Transverse colon (tissue), 4 donors: ENCODE data around the gene DHRS9.

Experiments
- POLR2A ChIP-seq: fragments of 450-650 bp; IDR thresholded peaks from one replicate; pipeline ENCODE4 v1.6.1; 2016; ENCODE audit warnings: antibody characterized with exemption, mild to moderate bottlenecking, moderate library complexity
- POLR2AphosphoS5 ChIP-seq, 3 donors: sonication (generic); formaldehyde crosslinking; IDR thresholded peaks; one replicate each; pipeline ENCODE4 v1.6.1; 2016; ENCODE audit warnings: antibody characterized with exemption in 3 of 3
- TF ChIP-seq, protein P1 (sequence below), 5 experiments: fragments of 200-600 bp in 3 of 5; fragments of 450-650 bp in 2 of 5; sonication (generic) in 3 of 5; IDR thresholded peaks; 1 replicate in 2 of 5; 2 replicates in 3 of 5; pipeline ENCODE4 v1.5.1; 2016 to 2017; ENCODE audit warnings: antibody characterized with exemption in 5 of 5, inconsistent platforms in 3 of 5, mild to moderate bottlenecking in 2 of 5, moderate library complexity in 1 of 5

DNA sequence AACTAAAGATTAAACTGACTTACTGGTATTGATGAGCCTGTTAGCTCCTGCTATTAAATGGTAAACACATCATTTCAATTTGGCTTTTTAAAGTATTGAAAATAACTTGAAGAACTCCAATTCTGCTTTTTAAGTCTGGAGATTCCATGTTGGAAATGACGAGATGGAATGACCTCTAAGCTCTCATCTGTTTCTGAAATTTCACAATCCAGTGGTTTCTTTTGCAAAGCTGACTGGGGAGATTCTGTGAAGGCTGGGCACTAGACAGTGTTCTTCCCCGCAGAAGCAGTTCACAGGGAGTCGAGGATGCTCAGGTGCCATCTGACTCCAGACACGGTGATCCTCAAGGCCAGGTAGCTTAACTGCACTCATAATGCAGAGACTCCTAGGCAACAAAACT is 44.7 kb downstream of the DHRS9 start:
- no peak for TF ChIP-seq POLR2A
- TF ChIP-seq, protein P1, sequence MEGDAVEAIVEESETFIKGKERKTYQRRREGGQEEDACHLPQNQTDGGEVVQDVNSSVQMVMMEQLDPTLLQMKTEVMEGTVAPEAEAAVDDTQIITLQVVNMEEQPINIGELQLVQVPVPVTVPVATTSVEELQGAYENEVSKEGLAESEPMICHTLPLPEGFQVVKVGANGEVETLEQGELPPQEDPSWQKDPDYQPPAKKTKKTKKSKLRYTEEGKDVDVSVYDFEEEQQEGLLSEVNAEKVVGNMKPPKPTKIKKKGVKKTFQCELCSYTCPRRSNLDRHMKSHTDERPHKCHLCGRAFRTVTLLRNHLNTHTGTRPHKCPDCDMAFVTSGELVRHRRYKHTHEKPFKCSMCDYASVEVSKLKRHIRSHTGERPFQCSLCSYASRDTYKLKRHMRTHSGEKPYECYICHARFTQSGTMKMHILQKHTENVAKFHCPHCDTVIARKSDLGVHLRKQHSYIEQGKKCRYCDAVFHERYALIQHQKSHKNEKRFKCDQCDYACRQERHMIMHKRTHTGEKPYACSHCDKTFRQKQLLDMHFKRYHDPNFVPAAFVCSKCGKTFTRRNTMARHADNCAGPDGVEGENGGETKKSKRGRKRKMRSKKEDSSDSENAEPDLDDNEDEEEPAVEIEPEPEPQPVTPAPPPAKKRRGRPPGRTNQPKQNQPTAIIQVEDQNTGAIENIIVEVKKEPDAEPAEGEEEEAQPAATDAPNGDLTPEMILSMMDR (IDR thresholded peaks at IDR 0.05) = no peak
- TF ChIP-seq POLR2AphosphoS5 (IDR thresholded peaks at IDR 0.05) = no peak
